HepG2 (cell line): ENCODE results near the gene RNF213. TPM values are rescaled to one million over a fixed set of nuclear protein-coding genes. Genes with fewer than 3 reads are reported as not detected.

Source experiments
- BHLHE40 ChIP-seq: IDR thresholded peaks from 2 replicates; pipeline ENCODE4 v1.6.1; 2011; ENCODE audit warnings: low read length, improper control_type of control experiment
- CENPT ChIP-seq: sonication (generic); formaldehyde crosslinking; IDR thresholded peaks from 2 replicates; pipeline ENCODE4 v1.8.0; 2022; ENCODE audit warnings: low read depth, mild to moderate bottlenecking, moderate library complexity, missing genetic modification reagents
- FOXK2 ChIP-seq: fragments of 450-650 bp; IDR thresholded peaks from 2 replicates; pipeline ENCODE4 v1.6.1; 2016
- GATAD2A ChIP-seq: IDR thresholded peaks from 2 replicates; pipeline ENCODE4 v1.6.1; 2016
- HHEX ChIP-seq: IDR thresholded peaks from 2 replicates; pipeline ENCODE4 v1.6.1; 2016; ENCODE audit warnings: control low read depth
- KAT8 ChIP-seq: IDR thresholded peaks from 2 replicates; pipeline ENCODE4 v1.6.1; 2016; ENCODE audit warnings: missing genetic modification reagents, missing compliant biosample characterization
- KLF6 ChIP-seq: IDR thresholded peaks from 2 replicates; pipeline ENCODE4 v1.8.0; 2016; ENCODE audit warnings: missing biosample characterization, missing genetic modification reagents
- NCOR1 ChIP-seq: fragments of 200-600 bp; sonication (generic); IDR thresholded peaks from 2 replicates; pipeline ENCODE4 v1.7.0; 2017; ENCODE audit warnings: antibody characterized with exemption, low read length, borderline replicate concordance
- RARA ChIP-seq: IDR thresholded peaks from 2 replicates; pipeline ENCODE4 v1.6.1; 2016; ENCODE audit warnings: missing genetic modification reagents, missing compliant biosample characterization
- RFXAP ChIP-seq: sonication (generic); formaldehyde crosslinking; IDR thresholded peaks from 2 replicates; pipeline ENCODE4 v1.4.0; 2020; ENCODE audit warnings: missing genetic modification reagents, borderline replicate concordance
- SAFB2 ChIP-seq: sonication (generic); formaldehyde crosslinking; IDR thresholded peaks from 2 replicates; pipeline ENCODE4 v1.5.1; 2020; ENCODE audit warnings: missing genetic modification reagents, low read depth, mild to moderate bottlenecking, borderline replicate concordance
- TAF1 ChIP-seq: sonication (generic); formaldehyde crosslinking; IDR thresholded peaks from 2 replicates; pipeline ENCODE4 v1.4.0; 2020; ENCODE audit warnings: missing genetic modification reagents
- TBP ChIP-seq: sonication (generic); formaldehyde crosslinking; IDR thresholded peaks from 2 replicates; pipeline ENCODE4 v1.5.0; 2020; ENCODE audit warnings: missing genetic modification reagents
- ZBTB42 ChIP-seq: sonication (generic); formaldehyde crosslinking; IDR thresholded peaks from 2 replicates; pipeline ENCODE4 v1.5.0; 2020; ENCODE audit warnings: mild to moderate bottlenecking, missing genetic modification reagents
- ZFYVE20 ChIP-seq: sonication (generic); formaldehyde crosslinking; IDR thresholded peaks from 2 replicates; pipeline ENCODE4 v1.8.0; 2023; ENCODE audit warnings: low read depth, mild to moderate bottlenecking, moderate library complexity, missing genetic modification reagents, borderline replicate concordance
- ZNF20 ChIP-seq: sonication (generic); formaldehyde crosslinking; IDR thresholded peaks from 2 replicates; pipeline ENCODE4 v1.4.0; 2020; ENCODE audit warnings: mild to moderate bottlenecking, moderate library complexity, missing genetic modification reagents
- ZNF234 ChIP-seq: sonication (generic); formaldehyde crosslinking; conservative IDR thresholded peaks from 2 replicates; pipeline ENCODE4 v1.5.1; 2020; ENCODE audit warnings: mild to moderate bottlenecking, missing genetic modification reagents
- ZNF350 ChIP-seq: sonication (generic); formaldehyde crosslinking; IDR thresholded peaks from 2 replicates; pipeline ENCODE4 v1.4.0; 2020; ENCODE audit warnings: mild to moderate bottlenecking, low read depth, missing genetic modification reagents, borderline replicate concordance
- ZNF441 ChIP-seq: sonication (generic); formaldehyde crosslinking; IDR thresholded peaks from 2 replicates; pipeline ENCODE4 v1.7.0; 2021; ENCODE audit warnings: missing genetic modification reagents, borderline replicate concordance
- ZNF451 ChIP-seq: sonication (generic); formaldehyde crosslinking; IDR thresholded peaks from 2 replicates; pipeline ENCODE4 v1.5.0; 2020; ENCODE audit warnings: mild to moderate bottlenecking, missing genetic modification reagents
- ZNF562 ChIP-seq: sonication (generic); formaldehyde crosslinking; IDR thresholded peaks from 2 replicates; pipeline ENCODE4 v1.8.0; 2022; ENCODE audit warnings: missing genetic modification reagents, borderline replicate concordance
- ZNF598 ChIP-seq: sonication (generic); formaldehyde crosslinking; IDR thresholded peaks from 2 replicates; pipeline ENCODE4 v1.5.1; 2020; ENCODE audit warnings: mild to moderate bottlenecking, missing genetic modification reagents, borderline replicate concordance
- ZNF792 ChIP-seq: IDR thresholded peaks from 2 replicates; pipeline ENCODE4 v1.6.1; 2016
- ZSCAN9 ChIP-seq: IDR thresholded peaks from 2 replicates; pipeline ENCODE4 v1.6.1; 2016; ENCODE audit warnings: borderline replicate concordance
- polyA plus RNA-seq, 8 experiments: library from polyadenylated mRNA; depleted of rRNA in 3 of 8; stranded (reverse) in 7 of 8; unstranded in 1 of 8; fragments of >200 nt; fragmentation: Illumina TruSeq in 4 of 8; extraction: Trizol in 4 of 8; gene quantifications; 2 replicates each; pipeline versions ENCODE4 v1.2.1 to v1.2.3, GENCODE V29; 2011 to 2016; ENCODE audit warnings: low read depth in 4 of 8, missing spikeins in 1 of 8, mixed read lengths in 1 of 8; ENCODE audit not compliant: insufficient read depth in 1 of 8
- total RNA-seq, 5 experiments: library from RNA; depleted of rRNA; stranded (reverse); fragments of >200 nt; fragmentation: Illumina TruSeq; extraction: Trizol; gene quantifications; 2 replicates each; pipeline ENCODE4 v1.2.3, GENCODE V29; 2016; ENCODE audit warnings: low read depth in 1 of 5
- TF ChIP-seq, protein P1 (sequence below): sonication (generic); formaldehyde crosslinking; conservative IDR thresholded peaks from 2 replicates; pipeline ENCODE4 v1.4.0; 2020; ENCODE audit warnings: missing genetic modification reagents
- TF ChIP-seq, protein P2 (sequence below), 2 experiments: sonication (generic) in 1 of 2; formaldehyde crosslinking in 1 of 2; IDR thresholded peaks; 2 replicates each; pipeline versions ENCODE4 v1.4.0 to v1.6.1; 2016 to 2020; ENCODE audit warnings: borderline replicate concordance in 1 of 2, low read depth in 1 of 2, mild to moderate bottlenecking in 1 of 2, missing genetic modification reagents in 1 of 2
- TF ChIP-seq, protein P3 (sequence below), 2 experiments: fragments of 450-650 bp in 1 of 2; sonication (generic) in 1 of 2; formaldehyde crosslinking; IDR thresholded peaks; 2 replicates each; pipeline versions ENCODE4 v1.5.0 to v1.8.0; 2020 to 2022; ENCODE audit warnings: mild to moderate bottlenecking in 1 of 2, missing genetic modification reagents in 1 of 2

Gene RNF213
- total and polyA plus RNA-seq, 2 of the 13 experiments (the other 11 are each of a cell fraction or from before 2014, with no cell fraction given), result 38.6 to 38.7 TPM

DNA sequence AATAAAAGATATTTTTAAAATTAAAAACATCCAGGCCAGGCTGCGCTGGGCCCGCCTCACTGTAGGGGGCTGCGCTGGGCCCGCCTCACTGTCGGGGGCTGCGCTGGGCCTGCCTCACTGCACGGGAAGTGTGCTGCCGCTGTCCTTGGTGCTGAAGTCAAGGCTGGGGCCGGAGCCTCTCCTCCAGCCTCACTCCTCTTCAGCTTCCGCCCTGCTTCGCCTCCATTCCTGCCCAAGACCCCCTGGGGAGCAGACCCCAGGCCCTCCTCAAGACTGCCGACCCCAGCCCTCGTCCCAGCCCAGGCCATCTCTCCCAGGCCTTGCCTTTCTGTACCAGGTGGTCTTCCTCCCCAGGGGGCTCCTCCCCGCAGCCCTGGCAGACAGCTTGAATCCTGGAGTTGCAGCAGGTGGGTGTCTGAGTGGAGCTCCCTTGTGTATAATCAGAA is 180.5 kb downstream of the RNF213 start (continued):
- peak; percentile 38; the same call in 1 of the 2 replicates for TF ChIP-seq ZNF350
- TF ChIP-seq RARA, result peak; percentile 78
- TF ChIP-seq ZNF20 (CRISPR knock-in tag), result no peak
- peak; percentile 70; the same call in 1 of the 2 replicates for TF ChIP-seq KAT8 (CRISPR knock-in tag)
- no peak for TF ChIP-seq ZNF598 (CRISPR knock-in tag)
- peak; percentile 42; the same call in 1 of the 2 replicates for TF ChIP-seq GATAD2A (CRISPR knock-in tag)
- no peak; the same call in 1 of the 2 replicates for TF ChIP-seq BHLHE40
- 0 out of 2 replicates have a peak, but pooled peaks have one; percentile 49 for TF ChIP-seq ZFYVE20 (CRISPR knock-in tag)
- TF ChIP-seq, protein P1, sequence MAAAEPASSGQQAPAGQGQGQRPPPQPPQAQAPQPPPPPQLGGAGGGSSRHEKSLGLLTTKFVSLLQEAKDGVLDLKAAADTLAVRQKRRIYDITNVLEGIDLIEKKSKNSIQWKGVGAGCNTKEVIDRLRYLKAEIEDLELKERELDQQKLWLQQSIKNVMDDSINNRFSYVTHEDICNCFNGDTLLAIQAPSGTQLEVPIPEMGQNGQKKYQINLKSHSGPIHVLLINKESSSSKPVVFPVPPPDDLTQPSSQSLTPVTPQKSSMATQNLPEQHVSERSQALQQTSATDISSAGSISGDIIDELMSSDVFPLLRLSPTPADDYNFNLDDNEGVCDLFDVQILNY (CRISPR knock-in tag), result peak; percentile 86
- TF ChIP-seq, protein P2, sequence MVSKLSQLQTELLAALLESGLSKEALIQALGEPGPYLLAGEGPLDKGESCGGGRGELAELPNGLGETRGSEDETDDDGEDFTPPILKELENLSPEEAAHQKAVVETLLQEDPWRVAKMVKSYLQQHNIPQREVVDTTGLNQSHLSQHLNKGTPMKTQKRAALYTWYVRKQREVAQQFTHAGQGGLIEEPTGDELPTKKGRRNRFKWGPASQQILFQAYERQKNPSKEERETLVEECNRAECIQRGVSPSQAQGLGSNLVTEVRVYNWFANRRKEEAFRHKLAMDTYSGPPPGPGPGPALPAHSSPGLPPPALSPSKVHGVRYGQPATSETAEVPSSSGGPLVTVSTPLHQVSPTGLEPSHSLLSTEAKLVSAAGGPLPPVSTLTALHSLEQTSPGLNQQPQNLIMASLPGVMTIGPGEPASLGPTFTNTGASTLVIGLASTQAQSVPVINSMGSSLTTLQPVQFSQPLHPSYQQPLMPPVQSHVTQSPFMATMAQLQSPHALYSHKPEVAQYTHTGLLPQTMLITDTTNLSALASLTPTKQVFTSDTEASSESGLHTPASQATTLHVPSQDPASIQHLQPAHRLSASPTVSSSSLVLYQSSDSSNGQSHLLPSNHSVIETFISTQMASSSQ (IDR thresholded peaks at IDR 0.05; ENCODE audit: low read depth), result no peak
- TF ChIP-seq, protein P2 (CRISPR knock-in tag; IDR thresholded peaks at IDR 0.05; ENCODE audit: borderline replicate concordance), result 0 out of 2 replicates have a peak, but pooled peaks have one; percentile 23
- peak; percentile 62; the same call in 1 of the 2 replicates for TF ChIP-seq CENPT (CRISPR knock-in tag)
- no peak for TF ChIP-seq FOXK2
- peak; percentile 70; the same call in 1 of the 2 replicates for TF ChIP-seq ZBTB42 (CRISPR knock-in tag)
- TF ChIP-seq HHEX, result no peak
- TF ChIP-seq KLF6 (CRISPR knock-in tag), result peak; percentile 97
- peak; percentile 99 for TF ChIP-seq ZSCAN9 (CRISPR knock-in tag)
- no peak for TF ChIP-seq TBP (CRISPR knock-in tag)
- TF ChIP-seq, protein P3, sequence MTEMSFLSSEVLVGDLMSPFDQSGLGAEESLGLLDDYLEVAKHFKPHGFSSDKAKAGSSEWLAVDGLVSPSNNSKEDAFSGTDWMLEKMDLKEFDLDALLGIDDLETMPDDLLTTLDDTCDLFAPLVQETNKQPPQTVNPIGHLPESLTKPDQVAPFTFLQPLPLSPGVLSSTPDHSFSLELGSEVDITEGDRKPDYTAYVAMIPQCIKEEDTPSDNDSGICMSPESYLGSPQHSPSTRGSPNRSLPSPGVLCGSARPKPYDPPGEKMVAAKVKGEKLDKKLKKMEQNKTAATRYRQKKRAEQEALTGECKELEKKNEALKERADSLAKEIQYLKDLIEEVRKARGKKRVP (CRISPR knock-in tag; IDR thresholded peaks at IDR 0.05), result no peak
- TF ChIP-seq TAF1 (CRISPR knock-in tag), result 0 out of 2 replicates have a peak, but pooled peaks have one; percentile 27
- TF ChIP-seq ZNF792 (CRISPR knock-in tag), result peak; percentile 96
- TF ChIP-seq ZNF451 (CRISPR knock-in tag), result peak; percentile 85; the same call in 1 of the 2 replicates
- TF ChIP-seq ZNF441 (CRISPR knock-in tag), result peak; percentile 92
- TF ChIP-seq RFXAP, result peak; percentile 73; the same call in 1 of the 2 replicates
- no peak for TF ChIP-seq NCOR1
- TF ChIP-seq ZNF234, result no peak
- TF ChIP-seq ZNF562 (CRISPR knock-in tag), result no peak
- no peak; the same call in 1 of the 2 replicates for TF ChIP-seq SAFB2 (CRISPR knock-in tag)
